HL-60/S4 (cell line): ENCODE data around the gene RC3H1.
"Not testable (repeated sequence)": the region's sequence is repeated elsewhere in the genome, so short reads cannot be mapped to it uniquely, and the experiment has no call there.

Experiments
- in situ Hi-C: fragments of 300-500 bp; cut with MboI; formaldehyde crosslinking; loops from 2 replicates; pipeline ENCODE4 v1.14.3; 2022; ENCODE audit warnings: low sequenced_read_pairs

RC3H1 gene

GRCh38 chr1:174022976-174023277, 770 bp upstream of the RC3H1 start:
- in situ Hi-C loops, result no loop called here

DNA sequence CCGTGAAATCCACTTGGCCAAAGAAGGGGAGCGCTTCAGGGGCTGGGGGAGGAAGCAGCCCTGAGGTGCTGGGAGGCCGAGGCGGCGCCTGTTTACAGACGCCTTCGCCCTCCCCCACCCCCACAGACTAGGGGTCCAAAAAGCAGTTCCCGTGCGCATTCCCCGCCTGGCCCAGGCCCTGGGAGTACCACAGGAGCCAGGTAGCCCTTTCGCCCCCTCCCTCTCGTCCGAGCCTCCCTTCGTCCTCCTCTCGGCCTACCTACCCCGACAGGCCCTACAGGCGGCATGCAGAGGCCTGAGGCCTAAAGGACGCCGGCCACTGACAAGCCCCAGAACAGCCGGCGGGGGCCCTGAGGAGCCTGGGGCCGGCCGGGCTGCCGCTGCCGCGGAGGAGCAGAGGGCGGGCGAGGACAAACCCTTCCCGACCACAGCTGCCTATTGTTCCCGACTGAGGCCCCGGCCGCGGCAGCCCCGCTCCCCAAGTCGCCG, 522 bp downstream of the RC3H1 start:
- in situ Hi-C loops, result no loop called here

DNA sequence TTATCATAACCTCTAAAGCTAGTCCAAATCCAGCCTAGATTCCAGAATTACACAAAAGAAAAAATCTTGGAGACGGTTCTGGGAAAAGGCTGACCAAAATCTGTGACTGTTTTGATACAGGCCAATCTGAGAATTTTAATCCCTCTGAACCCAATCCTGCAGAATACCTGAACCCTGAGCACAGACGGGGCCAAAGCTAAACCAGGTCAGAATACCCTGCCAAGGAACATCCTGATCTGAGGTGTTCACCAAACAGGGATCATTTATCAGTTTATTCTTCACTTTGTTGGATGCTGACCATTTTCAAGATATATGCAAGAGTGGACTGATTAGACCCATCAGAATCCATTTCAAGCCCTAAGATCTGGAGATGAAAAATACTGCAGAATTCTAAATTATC, 3.6 kb downstream of the RC3H1 start:
- in situ Hi-C loops, result no loop called here

GRCh38 chr1:174017231-174017970, 4.8 kb downstream of the RC3H1 start:
- in situ Hi-C loops, result no loop called here

GRCh38 chr1:174013864-174014418, 8.2 kb downstream of the RC3H1 start:
- in situ Hi-C loops, result no loop called here

- in situ Hi-C loops, result no loop called here
Observed at GRCh38 chr1:174008979-174009378, 13.2 kb downstream of the RC3H1 start.

- in situ Hi-C loops, result no loop called here
Observed at GRCh38 chr1:174008269-174008668, 13.9 kb downstream of the RC3H1 start.

GRCh38 chr1:174007851-174008250, 14.3 kb downstream of the RC3H1 start:
- in situ Hi-C loops, result no loop called here

DNA sequence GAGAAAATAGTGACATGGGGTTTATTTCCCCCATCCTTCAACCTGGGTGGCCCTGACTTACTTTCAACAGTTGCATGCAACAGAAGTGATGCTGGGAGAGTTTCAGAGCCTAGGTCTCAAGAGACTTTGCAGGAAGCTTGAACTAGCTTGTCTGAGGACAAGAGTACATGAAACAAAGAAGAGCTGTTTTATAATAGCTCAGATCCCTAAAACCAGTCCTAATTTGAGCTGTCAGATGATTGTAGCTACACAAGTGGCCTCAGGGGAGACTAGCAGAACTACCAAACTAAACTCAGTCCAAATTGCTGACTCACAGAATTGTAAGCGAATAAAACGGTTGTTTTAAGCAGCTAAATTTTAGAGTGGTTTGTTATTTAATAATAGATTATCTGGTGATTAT, 17.1 kb downstream of the RC3H1 start:
- in situ Hi-C loops, result no loop called here

DNA sequence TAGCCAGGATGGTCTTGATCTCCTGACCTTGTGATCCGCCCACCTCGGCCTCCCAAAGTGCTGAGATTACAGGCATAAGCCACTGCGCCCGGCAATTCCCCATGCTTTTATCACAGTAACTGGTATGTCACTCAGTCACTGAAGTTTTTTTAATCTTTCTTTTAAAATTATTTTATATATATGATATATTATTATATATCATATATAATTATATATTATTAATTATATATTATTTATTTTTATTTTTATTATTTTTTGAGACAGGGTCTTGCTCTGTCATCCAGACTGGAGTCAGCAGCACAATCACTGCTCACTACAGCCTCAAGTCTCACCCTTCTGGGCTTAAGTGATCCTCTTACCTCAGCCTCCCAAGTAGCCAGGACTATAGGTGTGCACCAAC, 18.3 kb downstream of the RC3H1 start:
- in situ Hi-C loops, result no loop called here

GRCh38 chr1:174001573-174001972, 20.6 kb downstream of the RC3H1 start:
- in situ Hi-C loops, result no loop called here

- in situ Hi-C loops, result no loop called here
Observed at GRCh38 chr1:174000371-174000770, 21.8 kb downstream of the RC3H1 start.

DNA sequence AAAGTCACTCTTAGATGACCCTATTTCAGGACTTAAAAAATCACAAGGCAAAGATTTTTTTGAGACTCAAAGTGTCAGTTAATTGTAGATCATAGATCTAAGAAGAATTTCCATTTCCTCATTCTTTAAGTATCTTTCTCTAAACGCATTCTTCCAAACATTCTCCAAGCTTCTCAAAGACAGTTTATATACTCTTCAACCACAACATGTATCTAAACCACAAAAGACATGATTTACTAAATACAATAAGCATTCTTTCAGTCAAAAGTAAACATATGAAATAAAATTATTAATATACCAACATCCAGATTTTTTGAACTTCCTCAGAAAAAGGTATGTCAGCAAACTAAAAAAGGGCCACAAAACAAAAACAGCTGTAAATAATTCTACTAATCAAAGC, 24.4 kb downstream of the RC3H1 start:
- in situ Hi-C loops, result no loop called here

GRCh38 chr1:173996995-173997394, 25.2 kb downstream of the RC3H1 start:
- in situ Hi-C loops, result no loop called here

- in situ Hi-C loops, result no loop called here
Observed at GRCh38 chr1:173995475-173995874, 26.7 kb downstream of the RC3H1 start.

GRCh38 chr1:173993948-173994347, 28.2 kb downstream of the RC3H1 start:
- in situ Hi-C loops, result not testable (repeated sequence)

DNA sequence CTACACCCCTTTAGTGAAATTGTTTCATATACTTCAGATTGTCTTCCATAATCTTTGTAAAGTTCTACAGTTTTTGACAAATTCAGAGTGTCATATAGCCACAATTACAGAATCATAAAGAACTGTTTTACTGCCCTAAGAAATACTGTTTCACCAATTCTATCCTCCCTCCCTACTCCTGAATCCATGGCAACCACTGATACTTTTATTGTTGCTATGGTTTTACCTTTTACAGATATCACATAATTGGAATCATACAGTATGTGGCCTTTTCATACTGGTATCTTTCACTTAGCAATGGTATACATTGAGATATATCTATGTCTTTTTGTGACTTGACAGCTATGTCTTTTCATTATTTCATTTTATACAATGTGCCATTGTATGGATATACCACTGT, 34.1 kb downstream of the RC3H1 start:
- in situ Hi-C loops, result no loop called here

GRCh38 chr1:173986951-173987350, 35.2 kb downstream of the RC3H1 start:
- in situ Hi-C loops, result no loop called here

DNA sequence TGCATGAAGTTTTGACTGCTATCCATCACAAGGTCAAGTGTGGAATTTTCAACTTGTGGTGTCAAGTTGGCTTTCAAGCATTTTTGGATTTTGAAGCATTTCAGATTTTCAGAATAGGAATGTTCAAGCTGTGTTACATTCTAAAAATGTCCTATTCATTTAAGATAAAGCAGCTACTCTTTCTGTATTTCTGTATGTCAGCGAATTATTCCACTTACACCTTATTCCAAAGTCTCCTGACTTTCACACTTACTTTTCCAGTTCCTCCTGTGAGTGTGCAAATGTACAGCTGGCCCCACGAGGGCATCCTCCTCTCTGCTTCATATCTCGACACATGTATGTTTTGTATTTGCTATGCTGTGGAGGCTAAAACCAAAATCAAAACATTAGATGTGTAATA, 51.9 kb downstream of the RC3H1 start:
- in situ Hi-C loops, result no loop called here

DNA sequence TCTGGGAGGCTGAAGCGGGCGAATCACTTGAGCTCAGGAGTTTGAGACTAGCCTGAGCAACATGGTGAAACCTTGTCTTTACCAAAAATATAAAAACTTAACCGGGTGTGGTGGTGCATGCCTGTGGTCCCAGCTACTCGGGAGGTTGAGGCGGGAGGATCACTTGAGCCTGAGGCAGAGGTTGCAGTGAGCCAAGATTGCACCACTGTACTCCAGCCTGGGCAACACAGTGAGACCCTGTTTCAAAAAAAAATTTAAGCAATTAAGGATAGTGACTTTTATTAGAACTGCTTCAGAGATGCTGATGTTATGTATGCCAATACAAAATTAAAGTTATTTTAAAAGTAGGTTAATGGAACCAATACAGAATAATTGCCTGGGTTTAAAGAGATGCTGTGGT, 56.3 kb downstream of the RC3H1 start:
- in situ Hi-C loops, result not testable (repeated sequence)

DNA sequence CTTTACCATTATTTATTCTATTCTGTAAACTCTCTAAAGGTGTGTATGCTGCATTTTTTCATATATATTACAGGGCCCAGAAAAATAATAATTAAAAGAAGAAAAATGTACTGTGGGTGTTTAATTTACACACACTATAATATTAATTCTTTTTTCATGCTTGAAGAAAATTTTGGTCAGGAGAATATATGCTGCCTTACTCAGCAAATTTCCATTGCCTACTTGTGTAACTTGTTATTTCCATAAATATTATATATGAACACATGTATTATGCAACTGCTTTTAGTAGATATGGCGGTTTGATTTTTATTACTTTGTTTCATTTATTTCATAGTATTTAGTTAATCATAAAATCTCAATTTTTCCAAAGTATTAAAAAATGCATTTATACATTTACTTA, 58.7 kb downstream of the RC3H1 start:
- in situ Hi-C loops, result no loop called here

DNA sequence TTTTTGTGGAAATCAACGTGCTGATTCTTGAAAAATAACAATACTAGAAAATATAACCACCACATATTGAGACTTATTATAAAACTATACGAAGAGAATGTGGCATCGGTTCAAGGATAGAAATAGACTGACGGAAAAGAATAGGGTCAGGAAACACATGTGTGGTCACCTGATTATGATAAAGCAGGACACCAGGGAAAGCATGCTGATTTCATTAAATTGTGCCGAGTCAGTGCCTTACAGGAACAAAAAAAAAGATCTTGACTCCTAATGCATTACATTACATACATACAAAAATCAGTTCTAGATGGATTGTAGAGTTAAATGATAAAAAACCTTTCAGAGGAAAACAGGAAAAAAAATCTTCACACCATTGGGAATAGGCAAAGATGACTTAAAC, 61.5 kb downstream of the RC3H1 start:
- in situ Hi-C loops, result no loop called here

DNA sequence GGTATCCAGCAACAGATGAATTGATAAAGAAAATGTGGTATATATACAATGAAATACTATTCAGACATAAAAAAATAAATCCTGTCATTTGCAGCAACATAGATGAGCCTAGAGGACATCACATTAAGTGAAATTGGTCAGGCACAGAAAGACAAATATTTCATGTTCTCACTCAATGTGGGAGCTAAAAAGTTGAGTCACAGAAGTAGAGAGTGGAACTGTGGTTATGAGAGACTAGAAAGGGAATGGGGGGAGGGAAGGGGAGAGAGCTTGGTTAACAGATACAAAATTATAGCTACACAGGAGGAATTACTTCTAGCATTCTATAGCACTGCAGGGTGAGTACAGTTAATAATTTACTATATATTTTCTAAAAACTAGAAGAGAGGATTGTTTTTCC, 68.0 kb downstream of the RC3H1 start:
- in situ Hi-C loops, result no loop called here
